ENCODE data around the gene SPRED2.

The SPRED2 gene, protein sequence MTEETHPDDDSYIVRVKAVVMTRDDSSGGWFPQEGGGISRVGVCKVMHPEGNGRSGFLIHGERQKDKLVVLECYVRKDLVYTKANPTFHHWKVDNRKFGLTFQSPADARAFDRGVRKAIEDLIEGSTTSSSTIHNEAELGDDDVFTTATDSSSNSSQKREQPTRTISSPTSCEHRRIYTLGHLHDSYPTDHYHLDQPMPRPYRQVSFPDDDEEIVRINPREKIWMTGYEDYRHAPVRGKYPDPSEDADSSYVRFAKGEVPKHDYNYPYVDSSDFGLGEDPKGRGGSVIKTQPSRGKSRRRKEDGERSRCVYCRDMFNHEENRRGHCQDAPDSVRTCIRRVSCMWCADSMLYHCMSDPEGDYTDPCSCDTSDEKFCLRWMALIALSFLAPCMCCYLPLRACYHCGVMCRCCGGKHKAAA

DNA sequence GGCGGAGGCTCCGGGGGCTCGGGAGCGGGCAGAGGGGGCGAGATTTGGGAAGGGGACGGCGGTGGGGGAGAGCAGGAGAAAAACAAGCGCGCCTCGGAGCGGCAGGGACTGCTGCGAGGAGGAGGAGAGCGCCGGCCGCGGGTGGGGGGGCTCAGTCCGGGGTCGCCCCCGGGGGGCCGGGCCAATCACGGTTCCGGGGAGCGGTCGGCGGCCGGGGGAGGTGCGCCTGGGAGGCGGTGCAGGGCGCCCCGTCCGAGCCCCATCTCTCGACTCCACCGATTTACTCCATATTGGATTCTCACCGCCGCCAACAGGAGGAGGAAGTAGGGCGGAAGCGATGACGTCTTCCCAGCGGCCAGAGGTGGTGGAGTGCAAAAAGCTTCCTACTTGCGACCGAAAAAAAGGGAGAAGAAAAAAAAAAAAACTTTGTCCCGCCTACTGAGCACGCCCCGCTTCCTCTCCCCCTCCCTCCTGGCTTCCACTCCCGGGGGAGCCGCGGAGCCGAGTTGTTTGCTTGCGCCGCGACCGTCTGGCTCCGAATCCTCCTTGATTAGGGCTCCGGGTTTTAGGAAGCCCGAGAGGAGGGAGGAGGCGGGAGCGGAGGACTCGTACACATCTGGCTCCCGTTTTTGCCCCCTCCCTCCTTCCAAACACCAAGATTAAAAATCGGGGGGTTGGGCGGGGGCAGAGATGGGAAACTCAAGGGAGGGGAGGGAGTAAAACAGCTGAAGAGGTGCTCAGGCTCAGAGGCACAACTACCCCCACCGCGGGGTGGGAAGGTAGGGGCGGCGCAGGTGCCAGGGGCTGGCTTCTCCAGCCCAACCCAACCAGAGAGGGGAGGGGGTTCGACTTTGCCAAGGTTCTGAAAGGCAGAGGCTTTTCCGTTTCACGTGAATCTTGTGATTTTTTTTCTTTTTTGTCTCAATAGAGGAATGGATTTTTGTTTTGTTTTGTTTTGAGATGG is at the start of gene SPRED2:
Gene SPRED2, minus strand, starts transcription at position 373 of the 964 bp plus-strand sequence. CDS start 612 bp downstream, outside the sequence.
- no peaks in the 10 kb centered on the region for H3K36me3 ChIP-seq (ENCODE audit: insufficient read depth, low read depth, low read length)
- H3K4me1 ChIP-seq (ENCODE audit: insufficient read depth, low read length), result peaks cover 18% of the 10 kb centered on the region
- no peaks in the 10 kb centered on the region for H3K9me3 ChIP-seq (ENCODE audit: insufficient read depth, low read depth, low read length)
- peak within 1 kb of the TSS; percentile 68; the same call in 1 of the 2 replicates for H3K9ac ChIP-seq (ENCODE audit: low read depth, low read length)
- peaks cover 65% of the 10 kb centered on the region for H3K27me3 ChIP-seq (ENCODE audit: insufficient read depth, low read length)
- peak within 1 kb of the TSS; percentile 79 for H3K4me3 ChIP-seq (ENCODE audit: low read length)
- no peak within 1 kb of the TSS for H3K27ac ChIP-seq (ENCODE audit: low read length)

DNA sequence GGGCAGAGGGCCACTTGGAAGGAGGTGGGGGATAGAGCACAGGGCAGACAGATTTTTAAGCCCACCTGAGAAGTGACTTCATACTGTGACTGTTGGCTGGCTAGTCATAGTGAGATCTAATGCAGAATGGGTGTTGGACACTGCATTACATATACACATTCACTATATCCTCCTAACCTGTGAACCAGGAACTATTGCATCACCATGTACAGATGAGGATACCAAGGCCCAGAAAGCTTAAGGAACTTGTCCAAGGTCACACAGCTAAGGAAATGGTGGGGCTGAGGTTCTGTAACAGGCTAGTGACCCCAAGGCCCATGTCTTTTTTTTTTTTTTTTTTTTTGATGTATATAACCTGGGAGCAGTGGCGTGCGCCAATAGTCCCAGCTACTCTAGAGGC is 49.6 kb upstream of the SPRED2 start:
- H3K4me1 ChIP-seq (ENCODE audit: insufficient read depth, low read length), result no peaks in the 10 kb centered on the region
- H3K27me3 ChIP-seq (ENCODE audit: insufficient read depth, low read length), result no peaks in the 10 kb centered on the region
- H3K27ac ChIP-seq (ENCODE audit: low read length), result no peak overlapping the region
- no peak overlapping the region for H3K4me3 ChIP-seq (ENCODE audit: low read length)
- H3K36me3 ChIP-seq (ENCODE audit: insufficient read depth, low read depth, low read length), result no peaks in the 10 kb centered on the region
- H3K9me3 ChIP-seq (ENCODE audit: insufficient read depth, low read depth, low read length), result no peaks in the 10 kb centered on the region
- no peak overlapping the region for H3K9ac ChIP-seq (ENCODE audit: low read depth, low read length)

DNA sequence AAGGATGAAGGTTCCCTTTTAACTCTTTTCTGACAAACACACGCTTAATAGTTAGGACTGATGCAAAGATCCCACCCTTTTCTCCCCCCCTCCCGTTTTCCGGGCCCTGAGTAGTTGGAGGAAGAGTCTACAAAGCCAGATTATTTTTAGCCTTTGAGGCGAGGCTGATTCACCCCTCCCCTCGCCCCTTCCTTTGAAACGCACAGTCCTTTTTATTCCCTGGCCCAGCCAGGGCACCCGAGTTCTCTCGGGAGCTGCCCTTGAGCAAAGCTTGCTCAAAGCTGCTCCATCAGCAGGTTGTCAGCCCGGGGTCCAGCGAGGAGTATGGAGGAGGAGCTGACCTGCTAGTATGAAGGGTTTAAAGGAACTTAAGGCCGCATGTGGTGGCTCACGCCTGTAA is 47.1 kb upstream of the SPRED2 start:
- no peak overlapping the region for H3K9ac ChIP-seq (ENCODE audit: low read depth, low read length)
- no peak overlapping the region for H3K4me3 ChIP-seq (ENCODE audit: low read length)
- no peaks in the 10 kb centered on the region for H3K9me3 ChIP-seq (ENCODE audit: insufficient read depth, low read depth, low read length)
- no peak overlapping the region for H3K27ac ChIP-seq (ENCODE audit: low read length)
- no peaks in the 10 kb centered on the region for H3K36me3 ChIP-seq (ENCODE audit: insufficient read depth, low read depth, low read length)
- H3K4me1 ChIP-seq (ENCODE audit: insufficient read depth, low read length), result no peaks in the 10 kb centered on the region
- H3K27me3 ChIP-seq (ENCODE audit: insufficient read depth, low read length), result no peaks in the 10 kb centered on the region

DNA sequence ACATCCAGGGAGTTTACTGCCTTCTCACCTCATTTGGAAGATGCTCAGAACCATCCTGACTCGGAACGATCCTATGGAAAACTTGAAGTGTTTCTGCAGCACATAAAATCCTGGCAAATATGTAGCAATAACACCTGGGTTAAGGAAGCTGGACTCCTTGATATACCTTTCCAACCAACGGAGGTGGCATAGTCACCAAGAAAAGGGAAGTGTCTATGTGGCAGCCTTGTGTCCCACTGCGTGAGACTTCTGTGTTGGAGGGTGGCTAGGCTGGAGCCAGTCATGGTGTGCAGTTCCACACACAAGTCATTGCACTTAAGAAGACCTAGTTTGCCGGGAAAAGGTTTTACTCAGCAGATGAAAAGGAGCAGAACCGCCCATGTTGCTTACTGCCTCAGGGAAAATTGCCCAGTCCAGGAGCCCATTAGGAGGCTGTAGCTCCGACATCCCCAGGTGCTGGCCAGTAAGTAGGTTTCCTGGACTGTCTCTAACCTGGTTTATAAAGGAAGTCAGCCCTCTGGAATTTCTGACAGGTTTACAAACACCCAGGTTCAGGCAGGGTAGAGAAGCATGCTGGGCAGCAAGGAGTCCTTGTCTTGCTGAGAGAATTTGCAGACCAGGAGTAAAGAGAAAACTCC is 46.2 kb upstream of the SPRED2 start:
- no peaks in the 10 kb centered on the region for H3K36me3 ChIP-seq (ENCODE audit: insufficient read depth, low read depth, low read length)
- no peaks in the 10 kb centered on the region for H3K4me1 ChIP-seq (ENCODE audit: insufficient read depth, low read length)
- H3K27ac ChIP-seq (ENCODE audit: low read length), result no peak overlapping the region
- no peak overlapping the region for H3K4me3 ChIP-seq (ENCODE audit: low read length)
- no peaks in the 10 kb centered on the region for H3K9me3 ChIP-seq (ENCODE audit: insufficient read depth, low read depth, low read length)
- no peak overlapping the region for H3K9ac ChIP-seq (ENCODE audit: low read depth, low read length)
- no peaks in the 10 kb centered on the region for H3K27me3 ChIP-seq (ENCODE audit: insufficient read depth, low read length)

DNA sequence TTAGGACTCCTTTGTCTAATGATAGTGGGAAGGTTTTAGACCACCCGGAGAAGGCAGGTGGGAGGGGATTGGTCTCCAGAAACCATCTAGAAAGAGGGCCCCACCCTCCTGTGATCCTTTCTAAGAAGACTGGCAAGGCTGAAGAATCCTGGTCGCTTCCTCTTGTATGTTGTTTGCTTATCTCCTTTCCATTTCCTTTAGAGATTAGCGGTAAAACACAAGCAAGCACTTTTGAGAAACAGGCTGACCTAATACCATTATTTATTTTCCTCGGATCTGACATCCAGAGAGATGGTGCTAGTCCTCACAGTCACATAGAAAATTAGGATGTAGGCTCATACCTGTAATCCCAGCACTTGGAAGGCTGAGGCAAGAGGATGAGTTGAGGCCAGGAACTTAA is 45.2 kb upstream of the SPRED2 start:
- no peaks in the 10 kb centered on the region for H3K27me3 ChIP-seq (ENCODE audit: insufficient read depth, low read length)
- H3K9ac ChIP-seq (ENCODE audit: low read depth, low read length), result no peak overlapping the region
- H3K4me3 ChIP-seq (ENCODE audit: low read length), result no peak overlapping the region
- H3K4me1 ChIP-seq (ENCODE audit: insufficient read depth, low read length), result no peaks in the 10 kb centered on the region
- H3K27ac ChIP-seq (ENCODE audit: low read length), result no peak overlapping the region
- H3K36me3 ChIP-seq (ENCODE audit: insufficient read depth, low read depth, low read length), result no peaks in the 10 kb centered on the region
- H3K9me3 ChIP-seq (ENCODE audit: insufficient read depth, low read depth, low read length), result no peaks in the 10 kb centered on the region

DNA sequence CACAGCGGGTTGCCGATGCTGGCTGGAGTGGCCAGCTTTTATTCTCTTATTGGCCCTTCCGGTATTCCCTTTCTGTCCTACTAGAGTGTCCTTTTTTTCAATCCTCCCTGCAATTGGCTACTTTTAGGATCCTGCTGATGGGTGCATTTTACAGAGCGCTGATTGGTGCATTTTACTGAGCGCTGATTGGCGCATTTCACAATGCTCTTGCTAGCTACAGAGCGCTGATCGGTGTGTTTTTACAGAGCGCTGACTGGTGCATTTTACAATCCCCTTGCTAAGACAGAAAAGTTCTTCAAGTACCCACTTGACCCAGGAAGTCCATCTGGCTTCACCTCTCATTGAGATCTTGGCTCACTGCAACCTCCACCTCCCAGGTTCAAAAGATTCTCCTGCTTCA is 44.4 kb upstream of the SPRED2 start:
- no peak overlapping the region for H3K4me3 ChIP-seq (ENCODE audit: low read length)
- no peak overlapping the region for H3K27ac ChIP-seq (ENCODE audit: low read length)
- no peak overlapping the region for H3K9ac ChIP-seq (ENCODE audit: low read depth, low read length)
- no peaks in the 10 kb centered on the region for H3K9me3 ChIP-seq (ENCODE audit: insufficient read depth, low read depth, low read length)
- H3K36me3 ChIP-seq (ENCODE audit: insufficient read depth, low read depth, low read length), result no peaks in the 10 kb centered on the region
- no peaks in the 10 kb centered on the region for H3K27me3 ChIP-seq (ENCODE audit: insufficient read depth, low read length)
- H3K4me1 ChIP-seq (ENCODE audit: insufficient read depth, low read length), result no peaks in the 10 kb centered on the region

DNA sequence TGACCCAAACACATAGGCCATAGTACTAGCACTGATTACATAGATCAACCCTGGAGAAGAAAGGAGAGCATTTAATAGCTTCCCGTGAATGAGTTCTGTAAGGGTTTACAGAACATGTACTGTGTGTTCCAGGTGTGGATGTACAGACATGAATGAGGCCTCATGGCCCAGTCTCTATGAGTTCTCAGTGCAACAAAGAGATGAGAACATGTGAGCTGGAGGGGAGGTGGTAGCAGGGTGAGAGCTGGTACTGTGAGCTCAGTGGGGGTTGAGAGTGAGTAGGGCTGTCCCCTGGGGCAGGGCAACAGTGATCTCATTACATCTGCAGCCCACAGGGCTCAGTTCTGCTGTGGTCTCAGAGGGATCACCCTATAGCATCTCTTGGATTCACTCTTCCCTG is 42.6 kb upstream of the SPRED2 start:
- no peak overlapping the region for H3K27ac ChIP-seq (ENCODE audit: low read length)
- H3K9me3 ChIP-seq (ENCODE audit: insufficient read depth, low read depth, low read length), result no peaks in the 10 kb centered on the region
- no peak overlapping the region for H3K9ac ChIP-seq (ENCODE audit: low read depth, low read length)
- no peak overlapping the region for H3K4me3 ChIP-seq (ENCODE audit: low read length)
- H3K27me3 ChIP-seq (ENCODE audit: insufficient read depth, low read length), result no peaks in the 10 kb centered on the region
- no peaks in the 10 kb centered on the region for H3K36me3 ChIP-seq (ENCODE audit: insufficient read depth, low read depth, low read length)
- H3K4me1 ChIP-seq (ENCODE audit: insufficient read depth, low read length), result no peaks in the 10 kb centered on the region

DNA sequence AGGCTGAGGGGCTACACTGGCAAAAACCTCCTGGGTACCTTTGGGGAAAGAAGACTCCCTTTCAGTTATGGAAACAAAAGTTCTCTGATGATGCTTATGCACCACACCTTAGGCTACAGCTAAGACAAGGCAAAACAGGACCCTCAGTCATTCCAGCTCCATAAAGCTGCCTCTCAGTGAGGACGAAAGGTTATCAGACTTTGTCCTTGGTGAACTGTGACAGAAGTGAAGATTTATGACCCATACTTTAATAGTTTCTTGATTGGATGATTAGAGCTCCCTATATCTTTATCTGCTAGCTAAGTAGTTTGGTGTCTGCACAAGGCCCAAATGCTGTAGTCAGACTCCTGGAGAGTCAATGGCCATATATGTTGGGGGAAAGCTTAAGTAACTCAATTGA is 40.6 kb upstream of the SPRED2 start:
- Histone ChIP-seq H3K27me3 (ENCODE audit: insufficient read depth, low read length) (no peaks in the 10 kb centered on the region), H3K4me1 (ENCODE audit: insufficient read depth, low read length) (no peaks in the 10 kb centered on the region)

DNA sequence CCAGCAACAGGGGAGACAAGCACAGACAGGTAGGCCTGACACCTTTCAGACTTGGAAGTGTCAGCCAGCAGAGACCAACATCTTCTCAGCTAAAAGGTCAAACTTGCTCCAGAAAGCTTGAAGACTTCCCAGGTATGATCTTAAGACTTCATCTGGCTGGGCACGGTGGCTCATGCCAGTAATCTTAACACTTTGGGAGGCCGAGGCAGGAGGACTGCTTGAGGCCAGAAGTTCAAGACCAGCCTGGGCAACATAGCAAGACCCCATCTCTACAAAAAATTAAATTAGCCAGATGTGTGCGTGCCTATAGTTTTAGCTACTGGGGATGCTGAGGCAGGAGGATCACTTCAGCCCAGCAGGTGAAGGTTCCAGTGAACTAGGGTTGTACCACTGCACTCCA is 39.0 kb upstream of the SPRED2 start:
- Histone ChIP-seq H3K4me3 (ENCODE audit: low read length) (no peak overlapping the region), H3K9me3 (ENCODE audit: insufficient read depth, low read depth, low read length) (no peaks in the 10 kb centered on the region), H3K27me3 (ENCODE audit: insufficient read depth, low read length) (no peaks in the 10 kb centered on the region), H3K36me3 (ENCODE audit: insufficient read depth, low read depth, low read length) (no peaks in the 10 kb centered on the region), H3K27ac (ENCODE audit: low read length) (no peak overlapping the region), H3K4me1 (ENCODE audit: insufficient read depth, low read length) (no peaks in the 10 kb centered on the region), H3K9ac (ENCODE audit: low read depth, low read length) (no peak overlapping the region)

More for the DNA sequence above, 40.6 kb upstream of the SPRED2 start:
- Histone ChIP-seq H3K9me3 (ENCODE audit: insufficient read depth, low read depth, low read length) (no peaks in the 10 kb centered on the region), H3K4me3 (ENCODE audit: low read length) (no peak overlapping the region), H3K9ac (ENCODE audit: low read depth, low read length) (no peak overlapping the region), H3K36me3 (ENCODE audit: insufficient read depth, low read depth, low read length) (no peaks in the 10 kb centered on the region), H3K27ac (ENCODE audit: low read length) (no peak overlapping the region)

DNA sequence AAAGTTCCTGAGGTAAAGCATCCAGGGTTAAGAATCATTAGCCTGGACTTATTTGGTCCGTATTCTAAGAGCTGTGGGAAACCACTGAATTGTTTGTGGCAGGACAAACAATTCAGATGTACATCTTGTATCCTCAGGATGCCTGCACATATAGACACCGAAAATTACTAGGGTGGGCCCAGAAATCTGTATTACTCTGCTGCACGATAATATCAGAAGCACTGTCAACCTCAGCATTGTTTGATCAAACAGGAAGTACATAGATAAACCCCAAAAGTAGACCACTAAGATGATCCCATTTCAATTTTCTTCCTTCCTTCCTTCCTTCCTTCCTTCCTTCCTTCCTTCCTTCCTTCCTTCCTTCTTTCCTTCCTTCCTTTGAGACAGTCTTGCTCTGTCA is 34.2 kb upstream of the SPRED2 start:
- H3K9ac ChIP-seq (ENCODE audit: low read depth, low read length), result no peak overlapping the region
- no peaks in the 10 kb centered on the region for H3K27me3 ChIP-seq (ENCODE audit: insufficient read depth, low read length)
- H3K9me3 ChIP-seq (ENCODE audit: insufficient read depth, low read depth, low read length), result no peaks in the 10 kb centered on the region
- no peak overlapping the region for H3K4me3 ChIP-seq (ENCODE audit: low read length)
- no peaks in the 10 kb centered on the region for H3K4me1 ChIP-seq (ENCODE audit: insufficient read depth, low read length)
- no peak overlapping the region for H3K27ac ChIP-seq (ENCODE audit: low read length)
- H3K36me3 ChIP-seq (ENCODE audit: insufficient read depth, low read depth, low read length), result no peaks in the 10 kb centered on the region

DNA sequence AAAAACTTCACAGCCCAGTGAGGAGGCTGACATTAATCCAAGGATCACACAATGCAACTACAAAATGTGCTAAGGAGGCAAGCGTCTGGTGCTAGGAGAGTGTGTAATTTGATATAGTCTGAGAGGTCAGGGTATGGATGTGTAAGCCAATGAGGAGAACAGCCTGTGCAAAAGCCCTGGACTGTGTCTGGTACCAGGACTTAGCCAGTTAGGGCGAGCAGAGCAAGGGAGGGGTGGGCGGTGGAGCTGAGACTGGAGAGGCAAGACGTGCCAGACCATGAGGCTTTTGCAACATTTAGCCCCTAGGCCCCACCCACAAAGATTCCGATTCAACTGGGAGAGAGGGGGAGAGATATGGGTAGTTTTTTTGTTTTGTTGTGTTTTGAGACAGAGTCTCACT is 33.5 kb upstream of the SPRED2 start:
- Histone ChIP-seq H3K36me3 (ENCODE audit: insufficient read depth, low read depth, low read length) (no peaks in the 10 kb centered on the region), H3K27ac (ENCODE audit: low read length) (no peak overlapping the region), H3K4me1 (ENCODE audit: insufficient read depth, low read length) (no peaks in the 10 kb centered on the region), H3K9ac (ENCODE audit: low read depth, low read length) (no peak overlapping the region), H3K27me3 (ENCODE audit: insufficient read depth, low read length) (no peaks in the 10 kb centered on the region), H3K9me3 (ENCODE audit: insufficient read depth, low read depth, low read length) (no peaks in the 10 kb centered on the region), H3K4me3 (ENCODE audit: low read length) (no peak overlapping the region)

Data from iPS-20b (cell line).